Measurements from ENCODE around the gene USB1.
A peak's percentile ranks its signal among the peaks of the same experiment; 100 is the strongest.
"Not testable (repeated sequence)": the region's sequence is repeated elsewhere in the genome, so short reads cannot be mapped to it uniquely, and the experiment has no call there.

Gene USB1

DNA sequence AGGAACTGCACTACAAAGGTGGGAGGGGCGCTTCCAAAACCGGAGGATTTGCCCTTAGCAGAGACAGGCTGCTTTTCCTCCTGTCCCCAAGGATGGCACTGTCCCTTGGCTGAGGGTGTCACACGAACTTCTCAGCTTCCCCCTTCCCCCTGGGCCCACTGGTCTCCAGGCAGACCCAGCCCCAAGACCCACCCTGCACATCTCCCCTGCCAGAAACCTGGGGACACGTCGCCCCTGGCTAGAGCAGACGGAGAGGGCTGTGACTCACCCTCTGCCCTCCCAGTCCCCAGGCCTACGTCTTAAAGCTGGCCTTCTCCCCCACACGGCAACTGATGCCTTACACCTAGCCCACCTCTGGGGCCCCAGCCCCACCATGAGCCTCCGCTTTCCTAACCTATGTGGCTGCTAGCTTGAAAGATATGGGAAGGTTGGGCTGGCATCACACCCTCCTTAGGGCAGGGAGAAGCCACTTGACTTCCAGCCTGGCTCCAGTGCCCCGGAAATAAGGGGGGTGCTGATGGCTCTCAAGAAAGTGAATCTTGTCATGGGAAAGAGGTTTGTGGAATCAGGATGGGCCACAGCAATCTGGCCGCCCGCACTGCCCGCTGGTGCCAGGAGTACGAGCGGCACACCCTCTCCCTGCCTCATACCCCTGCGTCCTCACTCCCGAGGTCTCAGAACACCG lies 5.3 kb upstream of the USB1 start:
- DNase-seq, result no peak

DNA sequence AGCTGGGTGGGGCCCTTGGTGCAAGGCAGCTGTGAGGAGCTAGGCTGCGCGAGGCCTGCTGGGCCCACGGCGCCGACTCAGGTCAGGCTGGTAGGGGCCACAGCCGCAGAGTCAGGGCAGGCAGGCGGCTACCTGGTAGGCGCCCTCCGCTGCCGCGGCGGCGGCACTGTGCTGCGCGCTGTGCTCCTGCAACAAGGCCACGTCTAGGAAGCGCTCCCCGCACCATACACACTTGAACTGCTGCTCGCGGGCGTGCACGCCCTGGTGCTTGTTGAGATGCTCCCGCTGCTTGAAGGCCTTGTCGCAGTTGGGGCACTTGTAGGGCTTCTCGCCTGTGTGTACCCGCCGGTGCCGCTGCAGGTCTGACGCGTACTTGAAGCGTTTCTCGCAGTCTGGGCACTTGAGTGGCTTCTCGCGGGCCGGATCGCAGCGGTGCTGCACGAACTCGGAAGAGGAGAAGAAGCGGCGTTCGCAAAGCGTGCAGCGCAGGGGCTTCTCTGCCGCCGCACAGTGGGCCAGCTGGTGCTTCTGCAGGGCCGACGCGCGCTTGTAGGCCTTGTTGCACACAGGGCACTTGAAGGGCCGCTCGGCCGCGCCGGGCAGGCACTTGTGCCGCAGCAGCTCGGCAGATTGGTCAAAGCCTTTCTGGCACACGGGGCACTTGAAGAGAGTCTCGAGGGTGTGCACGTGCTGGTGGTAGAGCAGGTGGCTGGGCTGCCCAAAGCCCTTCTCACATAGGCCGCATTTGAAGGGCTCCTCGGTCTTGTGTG lies 4.6 kb upstream of the USB1 start:
- no peak for DNase-seq

DNA sequence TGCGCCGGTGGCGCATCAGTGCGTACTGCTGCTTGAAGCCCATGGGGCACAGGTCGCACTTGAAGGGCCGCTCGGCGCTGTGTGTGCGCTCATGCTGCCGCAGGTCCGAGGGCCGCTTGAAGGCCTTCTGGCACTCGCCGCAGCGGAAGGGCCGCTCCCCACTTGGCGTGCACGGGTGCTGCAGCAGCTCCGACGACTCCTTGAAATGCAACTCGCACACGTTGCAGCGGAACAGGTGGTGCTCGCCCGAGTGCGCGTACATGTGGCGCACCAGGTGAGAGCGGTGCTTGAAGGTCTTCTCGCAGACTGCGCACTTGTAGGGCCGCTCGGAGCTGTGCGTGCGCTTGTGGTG lies 4.1 kb upstream of the USB1 start:
- DNase-seq, result no peak

DNA sequence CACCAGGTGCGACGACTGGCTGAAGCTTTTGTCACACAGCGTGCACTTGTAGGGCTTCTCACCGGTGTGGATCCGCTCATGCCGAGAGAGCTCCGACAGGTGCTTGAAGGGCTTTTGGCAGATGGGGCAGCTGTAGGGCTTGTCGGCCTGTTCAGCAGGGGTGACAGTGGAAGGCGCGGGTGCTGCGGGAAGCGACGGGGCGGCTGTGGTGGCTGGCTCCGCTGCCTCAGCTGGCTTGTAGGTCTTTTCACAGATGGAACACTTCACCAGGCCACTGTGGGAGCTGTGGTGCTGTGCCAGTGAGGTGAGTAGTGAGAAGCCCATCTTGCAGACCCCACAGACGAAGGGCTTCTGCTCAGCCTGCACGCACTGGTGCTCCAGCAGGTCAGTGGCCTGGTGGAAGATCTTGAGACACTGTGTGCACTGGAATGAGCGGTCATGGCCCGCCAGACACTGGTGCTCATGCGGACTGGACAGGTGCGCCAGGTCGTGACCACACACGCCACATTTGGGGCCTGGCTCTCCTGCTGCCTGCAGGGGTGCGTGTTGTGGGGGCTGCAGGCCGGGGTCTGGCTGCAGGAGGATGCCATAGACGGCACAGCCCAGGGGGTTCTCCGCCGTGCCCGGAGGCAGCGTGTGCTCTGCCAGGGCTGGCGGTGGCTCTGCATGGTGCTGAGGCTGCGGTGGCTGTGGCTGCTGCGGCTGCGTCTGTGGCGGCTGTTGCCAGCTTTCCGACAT lies 3.5 kb upstream of the USB1 start:
- no peak for DNase-seq

DNA sequence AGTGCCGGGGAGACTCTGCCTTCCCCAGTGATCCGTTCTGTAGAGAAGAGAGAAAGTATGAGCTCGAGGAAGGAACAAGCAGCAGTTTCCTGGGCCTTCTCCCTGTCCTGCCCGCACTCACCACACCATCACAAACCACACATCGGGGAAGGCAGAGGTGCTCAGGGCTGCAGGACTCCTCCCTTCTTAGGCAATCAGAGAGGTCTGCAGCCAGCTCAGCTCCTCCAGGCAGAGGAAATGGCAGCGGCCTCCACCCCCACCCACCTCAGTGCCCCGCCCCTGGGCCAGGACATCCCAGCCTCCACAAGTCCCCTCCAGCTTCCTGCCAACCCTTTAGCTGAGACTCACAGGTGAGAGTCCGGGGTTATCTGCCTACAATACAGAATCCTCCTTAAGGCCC lies 2.7 kb upstream of the USB1 start:
- peak; percentile 41 to 46 for DNase-seq

DNA sequence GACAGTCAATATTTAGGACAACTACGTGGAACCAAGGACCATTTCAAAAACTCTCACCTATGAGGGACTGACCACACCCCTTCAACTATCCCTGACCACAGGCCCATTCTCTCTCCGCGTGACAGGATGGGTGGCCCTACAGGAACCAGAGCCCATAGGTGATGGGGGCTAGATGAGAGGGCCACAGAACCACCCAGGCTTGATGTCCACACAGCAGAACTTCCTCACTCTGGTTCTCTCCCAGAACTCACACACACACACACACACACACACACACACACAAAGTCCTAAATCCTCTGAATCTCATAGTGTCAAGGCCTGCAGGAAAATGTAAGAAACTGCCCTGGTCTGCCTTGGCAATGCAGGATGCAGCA lies 2.2 kb upstream of the USB1 start:
- no peak for DNase-seq

DNA sequence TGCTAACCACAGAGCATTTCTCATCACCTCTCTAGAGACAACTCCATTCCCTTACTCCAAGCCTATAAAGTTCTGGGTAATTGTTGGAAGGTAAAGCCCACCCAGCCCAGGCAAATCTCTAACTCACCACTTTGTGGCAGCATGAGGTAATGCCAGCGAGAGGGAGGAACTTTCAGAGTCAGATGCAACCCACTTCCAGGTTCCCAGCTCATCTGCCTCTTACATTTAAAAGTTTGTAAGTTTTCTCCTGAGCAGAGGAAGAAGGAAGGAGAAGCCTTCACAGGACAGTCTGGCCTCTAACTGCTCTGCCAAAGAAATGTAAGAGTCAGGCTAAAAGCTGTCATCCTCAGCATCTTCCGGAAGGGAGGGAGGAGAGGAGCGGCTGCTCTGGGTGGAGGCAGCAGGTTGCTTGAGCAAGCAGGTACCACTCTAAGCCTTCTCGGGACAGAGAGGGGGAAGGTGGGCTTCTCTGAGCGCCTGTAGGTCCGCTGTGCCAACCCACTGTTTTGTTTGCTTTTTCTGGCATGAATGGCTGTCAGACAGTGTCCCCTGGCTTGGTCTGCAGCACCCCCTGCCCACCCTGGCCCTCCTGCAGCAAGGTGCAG lies 1.7 kb upstream of the USB1 start:
- DNase-seq, result peak in 1 of 2 experiments; percentile 18

DNA sequence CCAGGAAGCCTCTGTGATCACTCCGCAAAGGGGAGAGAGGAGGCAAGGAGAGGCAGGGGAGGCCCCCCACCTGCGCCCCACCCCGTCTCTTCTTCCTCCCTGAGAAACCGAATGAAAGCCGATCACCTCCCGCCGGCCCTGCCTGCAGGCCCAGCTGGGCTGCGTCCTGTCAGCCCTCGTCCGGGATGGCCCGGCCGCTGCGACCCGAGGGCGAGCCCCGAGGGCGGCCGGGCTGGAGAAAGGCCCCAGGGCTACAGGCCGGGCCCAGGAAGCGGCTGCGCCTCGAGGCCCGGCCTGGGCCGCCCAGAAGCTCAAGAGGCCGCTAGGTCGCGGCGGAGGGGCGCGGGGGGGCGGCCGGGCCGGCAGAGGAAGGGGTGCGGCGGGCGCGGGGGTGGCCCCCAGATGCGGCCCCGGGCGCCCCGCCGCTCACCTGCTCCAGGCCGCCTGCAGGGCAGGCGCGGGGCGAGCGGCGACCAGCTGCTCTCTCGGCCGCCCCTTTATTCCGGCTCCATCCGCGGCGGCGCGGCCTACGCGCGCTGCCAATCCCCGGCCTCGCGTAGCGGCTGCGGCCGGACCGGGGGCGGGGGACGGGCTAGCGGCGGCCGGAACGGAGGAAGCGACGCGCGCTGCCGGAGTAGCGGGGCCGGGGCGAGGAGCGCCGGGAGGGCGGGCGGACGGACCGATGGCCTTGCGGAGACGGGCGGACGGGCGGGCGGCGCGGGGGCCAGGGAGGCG lies 1.1 kb upstream of the USB1 start, which contains the start of gene ZNF319:
Gene ZNF319 (minus strand): TSS at position 702 of the 735 bp plus-strand sequence. CDS start 2,407 bp downstream, outside the sequence.
- DNase-seq, result peak in 1 of 2 experiments; percentile 20

DNA sequence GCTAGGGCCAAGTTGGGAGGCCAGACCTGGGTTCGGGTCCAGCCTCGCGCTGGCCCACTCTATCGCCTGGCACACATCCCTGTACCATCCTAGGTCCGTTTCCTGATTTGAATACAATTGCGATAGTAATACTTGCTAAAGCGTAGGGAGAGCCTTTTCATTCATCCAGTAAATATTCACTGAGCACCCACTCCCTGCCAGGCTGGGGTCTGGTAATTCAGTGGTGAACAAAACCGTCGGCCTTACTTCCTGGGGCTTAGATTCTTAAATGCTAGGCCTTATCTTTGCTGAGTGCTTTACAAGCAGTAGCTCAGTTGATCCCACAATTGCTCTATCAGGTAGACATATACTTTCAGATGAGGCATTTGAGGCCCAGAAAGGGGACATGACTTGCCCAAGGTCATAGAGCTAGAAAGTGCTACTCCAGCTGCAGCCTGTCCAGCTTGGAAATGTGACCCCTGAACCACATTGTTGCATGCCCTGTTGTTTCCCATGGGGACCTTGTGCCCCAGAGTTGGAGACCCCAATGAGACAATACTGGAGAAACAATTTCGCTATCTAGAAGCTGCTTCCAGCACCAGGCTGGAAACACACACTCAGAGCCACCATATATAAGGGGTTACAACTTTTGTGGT lies 691 bp downstream of the USB1 start:
- no peak for DNase-seq

DNA sequence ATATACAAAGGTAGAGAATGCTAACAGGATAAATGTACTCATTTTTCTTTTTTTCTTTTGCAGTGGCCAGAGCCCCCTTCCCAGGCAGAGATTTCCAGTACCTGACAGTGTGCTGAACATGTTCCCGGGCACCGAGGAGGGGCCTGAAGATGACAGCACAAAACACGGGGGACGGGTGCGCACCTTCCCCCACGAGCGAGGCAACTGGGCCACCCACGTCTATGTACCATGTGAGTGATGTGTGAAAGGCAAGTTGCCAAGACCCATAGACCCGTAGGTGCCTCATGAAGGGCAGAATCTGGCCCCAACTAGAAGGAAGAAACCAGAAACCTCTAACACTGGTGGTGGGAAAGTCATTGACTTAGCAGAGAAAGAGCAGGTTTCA lies 1.2 kb downstream of the USB1 start:
- DNase-seq, result no peak

DNA sequence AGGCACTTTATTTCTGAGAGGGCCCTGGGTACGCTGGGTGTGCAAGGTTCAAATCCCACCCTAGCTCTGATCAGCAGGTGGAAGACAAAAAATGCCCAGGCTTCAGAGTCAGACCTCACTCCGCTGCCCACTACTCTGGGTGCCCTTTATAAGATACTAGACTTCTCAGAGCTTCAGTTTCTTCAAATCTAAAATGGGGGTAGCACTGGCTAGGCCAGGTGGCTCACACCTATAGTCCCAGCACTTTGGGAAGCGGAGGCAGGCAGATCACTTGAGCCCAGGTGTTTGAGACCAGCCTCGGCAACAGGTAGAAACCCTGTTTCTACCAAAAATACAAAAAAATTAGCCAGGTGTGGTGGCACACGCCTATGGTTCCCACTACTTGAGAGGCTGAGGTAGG lies 1.7 kb downstream of the USB1 start:
- no peak for DNase-seq

DNA sequence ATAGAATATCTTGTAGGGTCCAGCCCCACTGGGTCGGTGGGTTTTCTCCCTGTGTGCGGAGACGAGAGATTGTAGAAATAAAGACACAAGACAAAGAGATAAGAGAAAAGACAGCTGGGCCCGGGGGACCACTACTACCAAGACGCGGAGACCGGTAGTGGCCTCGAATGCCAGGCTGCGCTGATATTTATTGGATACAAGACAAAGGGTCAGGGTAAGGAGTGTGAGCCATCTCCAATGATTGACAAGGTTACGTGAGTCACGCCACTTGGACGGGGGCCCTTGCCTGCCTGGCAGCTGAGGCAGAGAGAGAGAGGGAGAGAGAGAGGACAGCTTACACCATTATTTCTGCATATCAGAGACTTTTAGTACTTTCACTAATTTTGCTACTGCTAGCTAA lies 3.5 kb downstream of the USB1 start:
- DNase-seq, result not testable (repeated sequence)

DNA sequence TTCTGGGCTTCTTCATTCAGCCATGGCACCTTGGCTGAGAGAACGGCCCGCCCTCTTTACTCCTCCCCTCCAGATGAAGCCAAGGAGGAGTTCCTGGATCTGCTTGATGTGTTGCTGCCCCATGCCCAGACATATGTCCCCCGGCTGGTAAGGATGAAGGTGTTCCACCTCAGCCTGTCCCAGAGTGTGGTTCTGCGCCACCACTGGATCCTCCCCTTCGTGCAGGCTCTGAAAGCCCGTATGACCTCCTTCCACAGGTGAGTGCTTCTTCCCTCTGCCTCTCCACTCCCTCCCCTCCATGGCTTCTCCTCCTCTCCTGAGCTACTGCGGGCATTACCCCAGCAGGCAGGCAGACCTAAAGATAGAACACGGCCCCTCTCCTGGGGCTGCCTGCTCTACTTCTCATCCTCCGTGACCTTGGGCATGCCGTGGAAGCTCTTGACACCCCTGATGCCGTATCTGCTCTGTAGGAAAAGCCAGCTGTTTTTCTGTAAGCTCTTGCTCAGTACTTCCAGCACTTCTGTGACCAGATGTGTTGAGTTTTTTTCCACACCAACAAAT lies 8.7 kb downstream of the USB1 start:
- DNase-seq, result no peak

DNA sequence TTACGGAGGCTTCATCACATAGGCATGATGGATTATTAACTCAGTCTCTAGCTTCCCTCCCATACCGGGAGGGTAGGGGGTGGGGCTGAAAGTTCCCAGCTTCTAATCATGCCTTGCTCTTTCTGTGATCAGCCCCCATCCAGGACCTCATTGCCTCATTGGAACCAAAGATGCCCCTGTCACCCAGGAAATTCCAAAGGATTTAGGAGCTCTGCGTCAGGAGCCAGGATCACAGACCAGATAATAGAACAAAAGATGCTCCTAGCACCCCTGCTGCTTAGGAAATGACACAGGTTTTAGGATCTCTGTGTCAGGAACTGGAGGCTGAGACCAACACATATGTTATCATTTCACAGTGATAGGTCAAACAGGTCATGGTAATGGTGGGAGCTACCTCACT lies 9.7 kb downstream of the USB1 start:
- no peak for DNase-seq

DNA sequence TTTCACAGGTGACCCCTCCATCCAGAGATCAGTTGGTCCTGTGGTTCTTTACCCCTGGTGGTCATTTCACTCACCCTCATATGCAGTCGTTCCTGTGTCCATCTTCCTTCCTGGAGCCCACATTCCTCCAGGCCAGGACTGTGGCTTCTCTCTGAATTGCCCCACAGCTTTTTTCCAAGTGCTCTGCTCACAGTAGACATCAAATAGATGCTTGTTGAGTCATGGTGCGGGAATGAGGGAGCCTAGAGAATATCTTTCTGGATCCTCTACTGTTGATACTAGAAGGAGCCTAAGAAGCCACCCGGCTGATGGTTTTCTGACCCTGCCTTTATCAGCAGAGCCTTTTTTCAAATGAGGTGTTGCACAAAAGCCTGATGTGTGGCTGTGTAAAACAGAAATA lies 10.4 kb downstream of the USB1 start:
- no peak for DNase-seq

DNA sequence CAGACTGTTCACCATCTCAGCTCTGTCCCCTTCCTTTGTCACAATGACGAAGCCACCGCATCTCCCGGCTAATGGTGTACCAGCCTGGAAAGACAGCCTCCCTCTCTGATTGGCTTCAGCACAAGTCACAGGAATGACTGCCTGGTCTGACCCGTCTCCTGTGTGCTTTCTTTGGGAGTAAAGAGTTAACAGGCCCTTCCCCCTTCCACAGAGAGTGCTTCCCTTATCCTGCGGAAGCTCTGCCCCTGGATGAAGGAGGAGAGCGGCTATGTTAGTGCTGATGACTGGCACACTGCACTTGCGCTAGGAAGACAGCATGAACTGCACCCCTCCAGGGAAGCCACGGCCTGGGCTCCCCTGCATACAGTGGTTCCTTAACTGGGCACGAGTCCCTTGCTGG lies 11.3 kb downstream of the USB1 start:
- DNase-seq, result no peak

DNA sequence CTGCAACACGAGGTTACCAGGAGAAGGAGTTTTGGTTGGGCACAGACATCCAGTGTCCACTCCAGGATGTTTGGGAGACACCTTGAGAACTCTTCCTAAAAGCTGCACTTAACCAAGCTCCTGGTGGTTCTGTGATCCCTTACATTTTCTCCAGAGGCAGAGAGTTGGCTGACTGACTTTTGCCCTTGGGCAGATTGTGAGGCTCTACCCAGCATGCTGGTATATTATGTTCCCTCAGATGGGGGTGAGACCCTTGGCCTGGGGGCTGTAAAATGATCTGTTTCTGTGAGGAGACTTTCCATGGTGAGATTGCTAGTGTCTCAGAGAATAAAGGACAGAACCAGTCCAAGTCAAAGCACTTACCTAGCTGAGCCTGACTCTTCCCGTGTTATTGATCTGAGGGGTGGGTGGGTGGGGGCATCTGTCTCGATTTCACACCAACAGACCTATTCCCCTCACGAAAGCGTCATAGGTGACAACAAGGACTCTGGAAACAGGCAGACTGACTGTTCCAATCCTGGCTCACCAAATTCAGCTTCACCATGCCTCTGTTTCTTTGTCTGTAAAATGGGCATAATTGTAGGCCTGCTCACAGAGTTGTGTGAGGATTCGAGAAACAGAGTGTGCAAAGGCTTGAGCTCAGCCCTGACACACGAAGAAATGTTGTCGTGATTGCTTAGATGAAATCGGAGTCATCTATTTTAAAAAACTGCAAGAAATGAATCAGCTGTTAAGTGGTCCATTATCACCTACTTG lies 12.2 kb downstream of the USB1 start:
- no peak for DNase-seq

DNA sequence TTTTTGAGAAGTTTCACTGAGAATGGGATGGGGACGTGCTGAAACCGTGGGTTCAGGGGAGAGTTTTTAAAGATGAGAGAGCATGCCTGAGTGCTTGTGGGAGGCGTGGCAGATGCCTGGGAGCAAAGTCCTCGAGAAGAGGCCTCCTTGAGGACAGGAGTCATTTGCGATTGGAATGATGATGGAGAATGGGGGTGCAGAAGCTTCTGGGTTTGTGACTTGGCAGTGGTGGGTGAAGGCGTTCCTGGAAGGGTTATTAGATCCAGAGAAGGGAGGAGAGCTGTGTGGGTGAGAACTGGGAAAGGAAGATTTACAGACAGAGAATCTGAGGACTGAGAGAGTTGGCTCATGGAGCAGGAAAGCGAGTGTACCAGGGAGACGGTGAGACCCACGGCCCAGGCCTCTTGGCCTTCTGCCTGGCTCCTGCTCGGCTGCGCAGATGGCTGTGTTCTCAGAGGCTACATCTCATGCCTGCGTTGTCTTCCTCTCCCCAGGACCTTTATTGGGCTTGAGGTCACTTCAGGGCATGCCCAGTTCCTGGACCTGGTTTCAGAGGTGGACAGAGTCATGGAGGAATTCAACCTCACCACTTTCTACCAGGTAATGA lies 15.7 kb downstream of the USB1 start:
- no peak for DNase-seq

DNA sequence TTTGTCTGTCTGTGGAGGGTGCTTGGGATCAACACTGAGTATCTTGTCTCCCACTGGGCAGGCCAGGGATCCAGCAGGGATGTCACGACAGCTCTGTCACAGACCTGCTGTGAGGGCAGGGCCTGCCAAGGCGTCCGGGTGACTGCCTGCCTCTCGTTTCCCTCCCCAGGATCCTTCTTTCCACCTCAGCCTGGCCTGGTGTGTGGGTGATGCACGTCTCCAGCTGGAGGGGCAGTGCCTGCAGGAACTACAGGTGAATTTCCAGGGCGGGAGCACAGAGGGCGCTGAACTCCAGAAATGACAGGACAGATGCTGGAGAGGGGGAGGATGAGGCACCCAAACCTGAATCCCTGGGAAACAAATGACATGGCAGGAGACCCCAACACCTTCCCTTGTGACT lies 17.6 kb downstream of the USB1 start:
- no peak for DNase-seq

DNA sequence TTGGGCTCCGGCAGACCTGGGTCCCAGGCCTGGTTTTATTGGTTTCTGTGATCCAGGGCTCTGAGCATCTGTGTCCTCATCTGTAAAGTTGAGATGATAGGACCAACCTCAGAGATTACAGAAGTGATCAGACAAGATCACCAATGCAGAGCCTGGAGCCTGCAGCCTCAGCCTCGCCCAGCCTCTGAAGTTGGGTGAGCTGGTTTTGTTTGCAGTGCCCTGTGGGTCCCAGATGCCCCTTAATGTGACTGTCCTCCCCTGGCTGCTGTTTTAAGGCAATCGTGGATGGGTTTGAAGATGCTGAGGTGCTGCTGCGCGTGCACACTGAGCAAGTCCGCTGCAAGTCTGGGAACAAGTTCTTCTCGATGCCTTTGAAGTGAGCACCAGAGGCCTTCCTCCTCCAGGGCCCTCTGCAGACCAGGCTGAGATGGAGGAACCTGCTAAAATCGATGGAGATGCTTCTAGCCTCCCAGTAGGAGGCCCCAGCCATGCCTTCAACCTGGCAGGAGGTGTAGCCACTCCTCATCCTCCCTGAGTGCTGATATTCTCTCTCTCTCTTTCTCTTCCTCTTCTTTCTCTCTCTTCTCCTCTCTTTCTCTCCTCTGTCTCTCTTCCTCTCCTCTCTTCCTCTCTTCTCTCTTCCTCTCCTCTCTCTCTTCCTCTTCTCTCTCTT lies 18.8 kb downstream of the USB1 start:
- DNase-seq, result no peak

Measured in stimulated activated CD4-positive, alpha-beta T cell treated with anti-CD3 and anti-CD28 coated beads, Interleukin-4, amount 100 ng/mL, for 4 hours (primary cell).